ENCODE data around the gene CHD2. TPM values are rescaled to one million over a fixed set of nuclear protein-coding genes. Genes with fewer than 3 reads are reported as not detected.

The CHD2 gene
- total RNA-seq, 6 donors from 2014 or later = 102 to 500 (median 155) TPM

GRCh38 chr15:93024293-93024692 lies 124.2 kb downstream of the CHD2 start:
- TF ChIP-seq EP300 (IDR thresholded peaks at IDR 0.05) (no peak), POLR2AphosphoS5 (IDR thresholded peaks at IDR 0.05) (no peak), CTCF (IDR thresholded peaks at IDR 0.05) (no peak), POLR2A (IDR thresholded peaks at IDR 0.05) (no peak)
- DNase-seq (no peak), ATAC-seq (ENCODE audit: low FRiP score in 2 of 2) (no peak)
- Histone ChIP-seq H3K9me3 (no peaks in the 10 kb centered on the region), H3K27ac (peak overlapping the region in 1 of 4 donors; percentile 59), H3K27me3 (no peaks in the 10 kb centered on the region), H3K4me3 (no peak overlapping the region), H3K36me3 (peaks cover 43 to 87% (median 65%) of the 10 kb centered on the region in 4 donors), H3K4me1 (peaks cover 35 to 45% (median 37%) of the 10 kb centered on the region in 4 donors)
- WGBS, 2 donors = 94 to 96% methylated on average over 10 of the region's 10 CpGs

- Histone ChIP-seq H3K36me3 (peaks cover 37 to 81% (median 58%) of the 10 kb centered on the region in 4 donors), H3K4me3 (no peak overlapping the region), H3K9me3 (no peaks in the 10 kb centered on the region), H3K27ac (peak overlapping the region; percentile 43 to 91 (median 64)), H3K4me1 (peaks cover 41 to 52% (median 43%) of the 10 kb centered on the region in 4 donors), H3K27me3 (no peaks in the 10 kb centered on the region)
- no peak for ATAC-seq (ENCODE audit: low FRiP score in 2 of 2)
- DNase-seq = no peak
- 78 to 79% methylated on average over 7 to 8 of the region's 8 CpGs for WGBS, 2 donors
- TF ChIP-seq POLR2AphosphoS5 (IDR thresholded peaks at IDR 0.05) = no peak
- TF ChIP-seq CTCF (IDR thresholded peaks at IDR 0.05) = no peak
- TF ChIP-seq POLR2A (IDR thresholded peaks at IDR 0.05) = no peak
- no peak for TF ChIP-seq EP300 (IDR thresholded peaks at IDR 0.05)
Observed at GRCh38 chr15:93024716-93025624, 124.8 kb downstream of the CHD2 start.

- Histone ChIP-seq H3K9me3 (no peaks in the 10 kb centered on the region), H3K4me1 (peaks cover 48 to 58% (median 50%) of the 10 kb centered on the region in 4 donors), H3K4me3 (no peak overlapping the region), H3K27me3 (no peaks in the 10 kb centered on the region), H3K36me3 (peaks cover 30 to 74% (median 52%) of the 10 kb centered on the region in 4 donors), H3K27ac (peak overlapping the region; percentile 59 to 91 (median 75))
- 50 to 52% methylated on average over 1 of the region's 1 CpG for WGBS, 2 donors
- ATAC-seq (ENCODE audit: low FRiP score in 2 of 2) (no peak), DNase-seq (no peak)
- TF ChIP-seq EP300 (IDR thresholded peaks at IDR 0.05) (no peak), CTCF (IDR thresholded peaks at IDR 0.05) (no peak), POLR2AphosphoS5 (IDR thresholded peaks at IDR 0.05) (no peak), POLR2A (IDR thresholded peaks at IDR 0.05) (no peak)
Observed at GRCh38 chr15:93025625-93025982, 125.5 kb downstream of the CHD2 start.

GRCh38 chr15:93026380-93026817 lies 126.3 kb downstream of the CHD2 start:
- Histone ChIP-seq H3K27me3 (no peaks in the 10 kb centered on the region), H3K4me1 (peaks cover 51 to 63% (median 54%) of the 10 kb centered on the region in 4 donors), H3K4me3 (no peak overlapping the region), H3K27ac (peak overlapping the region; percentile 82 to 91 (median 85)), H3K36me3 (peaks cover 27 to 66% (median 47%) of the 10 kb centered on the region in 4 donors), H3K9me3 (no peaks in the 10 kb centered on the region)
- DNase-seq (no peak), ATAC-seq (ENCODE audit: low FRiP score in 2 of 2) (no peak)
- 76 to 88% methylated on average over 5 to 9 of the region's 9 CpGs for WGBS, 2 donors
- no peak for TF ChIP-seq CTCF (IDR thresholded peaks at IDR 0.05)
- peak in 1 of 2 donors; percentile 29 for TF ChIP-seq POLR2AphosphoS5 (IDR thresholded peaks at IDR 0.05)
- TF ChIP-seq POLR2A (IDR thresholded peaks at IDR 0.05) = no peak
- TF ChIP-seq EP300 (IDR thresholded peaks at IDR 0.05) = no peak

All from upper lobe of left lung (tissue), 6 donors.